Peyer's patch (tissue), 4 donors: ENCODE measurements around the gene MORC4.

Experiments
- CTCF ChIP-seq, 6 experiments: fragments of 450-650 bp in 4 of 6; fragments of 200-600 bp in 2 of 6; sonication (generic) in 1 of 6; IDR thresholded peaks; one replicate each; pipeline ENCODE4 v1.5.1; 2017 to 2019; ENCODE audit warnings: antibody characterized with exemption in 6 of 6, mild to moderate bottlenecking in 3 of 6, moderate library complexity in 1 of 6
- POLR2A ChIP-seq, 2 donors: fragments of 450-650 bp; IDR thresholded peaks; one replicate each; pipeline ENCODE4 v1.5.1; 2017; ENCODE audit warnings: antibody characterized with exemption in 2 of 2, mild to moderate bottlenecking in 2 of 2, moderate library complexity in 2 of 2

- TF ChIP-seq CTCF (IDR thresholded peaks at IDR 0.05) (no peak), POLR2A (IDR thresholded peaks at IDR 0.05) (no peak)
Measured at GRCh38 chrX:106987488-106987887, 12.5 kb downstream of the MORC4 start.
